Left colon (tissue), 2 donors: ENCODE data around the gene GJB4. TPM values are rescaled to one million over a fixed set of nuclear protein-coding genes. Genes with fewer than 3 reads are reported as not detected.
"Not testable (repeated sequence)": the region's sequence is repeated elsewhere in the genome, so short reads cannot be mapped to it uniquely, and the experiment has no call there.

Source experiments
- ATAC-seq: fragments of 200-7000 bp; cut with Tn5 transposase; one replicate; pipeline ENCODE4 v1.9.1; 2020; ENCODE audit warnings: mild to moderate bottlenecking, moderate library complexity
- DNase-seq, 2 donors: peaks; one replicate each; pipeline ENCODE4 v3.0.0-alpha.2; 2020
- intact Hi-C, 2 donors: fragments of 100-400 bp; cut with DNase I in 1 of 2; cut with micrococcal nuclease in 1 of 2; formaldehyde crosslinking; loops; one replicate each; pipeline versions ENCODE4 v1.11.2 to v1.14.0; 2022; cut with DNase I, micrococcal nuclease
- long read RNA-seq: library from polyadenylated mRNA; unstranded; transcript quantifications from one replicate; pipeline ENCODE4 v2.0.0, GENCODE V29; 2021
- total RNA-seq, 2 donors: library from RNA; stranded (reverse); fragmentation: NEBNext Ultra II Directional; extraction: Animal tissue kit (Norgen Biotek cat#: 25700); gene quantifications; one replicate each; pipeline ENCODE4 v1.2.1, GENCODE V29; 2021
- donor health status: DM: no; HTN: no; CAD: no.
- donor health status: DM: yes; HTN: yes; CAD: no.

GJB4 gene
- under 1 TPM in 1 of 2 donors, not detected in 1; 0.11 TPM for total RNA-seq
- long read RNA-seq, result 0 reads

DNA sequence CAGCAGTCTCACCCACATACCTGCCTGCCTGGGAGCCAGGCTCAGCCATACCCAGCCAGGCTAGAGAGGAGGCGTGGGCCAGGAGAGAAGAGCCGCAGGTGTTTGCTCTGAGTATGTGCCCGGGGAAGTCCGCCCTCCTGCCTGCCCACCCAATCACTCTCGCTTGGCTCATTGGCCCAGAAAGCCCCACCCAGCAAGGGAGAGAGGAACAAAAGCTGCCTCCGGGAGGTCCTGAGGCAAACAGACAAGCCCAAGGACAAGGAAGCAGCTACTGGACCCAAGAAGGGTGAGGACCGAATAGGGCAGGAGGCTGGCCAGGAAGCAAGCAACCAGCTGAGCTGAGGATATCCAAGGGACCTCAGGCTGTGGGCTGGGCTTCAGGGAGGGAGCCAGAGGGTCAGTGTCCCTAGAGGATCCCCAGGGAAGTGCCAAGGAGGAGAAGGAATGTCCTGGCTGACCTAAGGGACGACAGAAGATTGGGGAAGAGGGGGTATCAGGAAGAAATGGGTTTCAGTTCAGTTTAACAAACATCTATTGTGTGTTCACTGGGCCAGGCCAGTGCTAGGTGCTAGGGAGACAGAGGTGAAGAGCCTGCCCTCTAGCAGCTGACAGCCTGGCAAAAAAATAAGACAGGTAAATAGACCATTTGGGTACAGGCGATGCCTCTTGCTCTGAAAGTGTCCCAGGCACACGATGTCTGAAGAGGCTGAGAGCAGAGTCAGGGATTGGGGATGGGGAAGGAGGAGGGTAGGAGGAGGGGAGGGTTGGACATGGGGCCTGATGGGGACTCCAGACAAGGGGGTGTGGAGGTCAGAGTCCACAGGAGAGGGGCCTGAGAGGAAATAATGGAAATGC lies at the start of gene GJB4:
TSS of gene GJB4 (plus strand) at position 238 of the 855 bp plus-strand sequence. CDS start 1,515 bp downstream, outside the sequence.
- peak; percentile 73 for ATAC-seq
- DNase-seq, result no peak
- intact Hi-C loops, result no loop called here

DNA sequence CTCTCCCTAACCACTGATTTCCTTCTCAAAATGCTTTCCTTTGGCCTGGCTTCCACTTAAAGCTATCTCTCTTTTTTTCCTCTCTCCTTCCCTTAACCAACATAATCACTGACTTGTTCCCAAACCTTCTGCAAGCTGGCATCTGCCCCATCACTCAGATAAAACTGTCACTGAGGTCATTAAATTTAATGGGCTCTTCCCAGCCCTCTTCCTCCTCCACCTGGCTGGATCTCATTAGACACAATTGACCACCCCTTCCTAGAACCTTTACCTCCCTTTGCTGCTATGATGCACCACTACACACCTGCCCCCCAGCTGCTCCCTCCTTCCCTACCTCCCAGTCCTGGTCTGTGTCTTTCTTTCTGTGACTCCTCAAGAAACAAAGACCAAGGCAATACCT lies 48.7 kb upstream of the GJB4 start:
- intact Hi-C loops, result no loop called here

DNA sequence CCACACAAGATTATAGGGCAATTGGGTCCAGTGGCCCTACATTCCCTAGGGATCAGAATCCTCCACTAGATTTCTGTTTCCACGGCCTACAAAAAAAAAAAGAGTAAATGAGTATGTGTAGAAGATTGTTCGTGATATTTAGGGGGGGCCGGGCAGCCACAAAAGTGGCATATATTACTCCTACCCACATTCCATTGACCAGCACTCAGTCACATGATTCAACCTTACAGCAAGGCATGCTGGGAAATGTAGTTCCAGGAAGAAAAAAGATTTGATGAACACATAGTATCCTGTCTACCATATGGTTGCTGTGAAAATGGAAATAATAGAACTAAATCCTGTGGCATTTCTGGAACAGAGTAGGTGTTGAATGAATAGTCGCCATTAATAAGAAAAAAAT lies 48.1 kb upstream of the GJB4 start:
- DNase-seq (no peak), ATAC-seq (no peak)
- intact Hi-C loops, result no loop called here

More for the DNA sequence above, 48.7 kb upstream of the GJB4 start:
- ATAC-seq (no peak), DNase-seq (no peak)

DNA sequence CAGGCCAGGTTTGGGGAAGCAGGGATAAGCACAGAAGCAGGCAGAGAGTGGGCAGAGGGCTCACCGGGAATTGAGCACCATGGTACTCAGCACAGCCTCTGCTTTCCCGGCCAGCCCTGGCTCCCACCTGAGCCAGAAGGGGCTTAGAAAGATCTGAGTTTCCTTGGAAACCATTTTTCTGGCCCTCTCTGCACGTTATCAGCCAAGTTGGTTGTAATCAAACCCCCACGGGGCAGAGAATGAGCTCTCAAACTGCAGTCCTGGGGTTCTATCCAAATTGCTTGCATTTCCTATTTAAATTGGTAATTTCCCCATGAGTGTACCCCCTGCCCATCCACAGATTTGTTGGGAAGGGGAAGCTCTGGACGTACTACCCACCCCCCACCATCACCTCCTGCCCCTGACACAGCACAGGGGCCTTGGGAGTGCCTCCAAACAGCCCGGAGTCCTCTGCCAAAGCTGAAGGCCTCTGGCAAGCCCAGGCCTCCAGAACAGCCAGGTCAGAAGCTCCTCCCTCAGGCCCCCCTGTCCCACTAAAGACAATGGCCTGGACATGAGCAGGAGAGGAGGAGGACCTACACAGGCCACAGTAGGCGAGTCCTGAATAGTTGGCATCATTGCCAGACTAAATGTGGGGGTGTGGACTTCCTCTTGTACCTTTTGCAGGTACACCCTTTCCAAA lies 47.4 kb upstream of the GJB4 start:
- DNase-seq, result no peak
- ATAC-seq, result no peak
- intact Hi-C loops, result no loop called here

DNA sequence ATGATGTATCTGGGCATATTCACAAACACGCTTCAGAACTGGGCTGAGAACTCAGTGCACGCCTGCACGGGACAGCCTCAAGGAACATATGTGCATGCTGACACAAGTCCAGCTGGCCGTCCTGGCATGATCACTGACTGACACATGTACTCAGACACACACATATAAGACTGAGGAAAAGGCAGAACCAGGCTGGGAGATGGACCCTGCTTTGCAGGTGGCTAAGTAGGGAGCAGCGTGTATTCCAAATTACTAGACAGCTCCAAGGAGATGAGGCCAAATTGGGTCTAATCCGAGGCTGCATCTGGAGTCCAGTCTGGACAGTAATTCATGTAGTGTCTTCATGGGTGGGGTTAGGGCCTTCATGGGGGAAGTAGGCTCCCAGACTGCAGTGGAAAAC lies 46.1 kb upstream of the GJB4 start:
- intact Hi-C loops, result no loop called here
- DNase-seq, result no peak
- no peak for ATAC-seq

DNA sequence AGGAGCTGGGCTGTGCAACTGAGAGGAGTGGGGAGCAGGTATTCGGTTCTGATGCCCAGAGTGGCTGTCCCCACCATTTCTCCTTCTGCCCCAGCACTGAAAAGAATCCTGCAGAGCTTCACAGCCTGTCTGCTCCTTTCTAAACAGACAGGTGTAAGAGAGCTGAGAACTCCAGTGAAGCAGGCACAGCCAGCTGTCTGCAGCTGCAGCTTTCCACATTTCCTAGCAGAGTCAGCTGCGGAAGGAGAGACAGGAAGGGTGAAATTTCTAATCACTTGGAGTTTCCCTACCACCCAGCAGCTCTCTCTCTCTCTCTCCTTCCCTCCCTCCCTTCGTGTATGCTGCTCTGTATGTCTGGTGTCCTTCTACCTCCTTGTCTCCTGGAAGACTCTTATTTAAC lies 45.2 kb upstream of the GJB4 start:
- ATAC-seq (no peak), DNase-seq (no peak)
- intact Hi-C loops, result no loop called here

DNA sequence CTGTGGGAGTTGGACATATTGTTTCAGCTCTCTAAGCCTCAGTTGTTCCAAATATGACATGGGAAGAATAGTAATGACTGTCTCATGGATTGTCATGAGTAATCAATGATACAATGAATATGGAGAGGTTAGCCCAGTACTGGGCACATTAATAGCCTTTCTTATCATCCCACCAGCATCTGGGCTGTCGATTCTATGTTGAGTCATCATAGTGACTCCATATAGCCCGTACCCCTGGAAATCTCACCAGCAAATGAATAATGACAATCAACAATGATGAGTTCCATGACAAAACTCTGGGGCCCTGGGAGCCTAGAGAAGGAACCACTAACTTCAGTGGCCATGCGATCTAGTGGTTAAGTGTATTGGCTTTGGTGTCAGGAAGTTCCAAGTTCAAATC lies 44.4 kb upstream of the GJB4 start:
- intact Hi-C loops, result no loop called here
- no peak for ATAC-seq

DNA sequence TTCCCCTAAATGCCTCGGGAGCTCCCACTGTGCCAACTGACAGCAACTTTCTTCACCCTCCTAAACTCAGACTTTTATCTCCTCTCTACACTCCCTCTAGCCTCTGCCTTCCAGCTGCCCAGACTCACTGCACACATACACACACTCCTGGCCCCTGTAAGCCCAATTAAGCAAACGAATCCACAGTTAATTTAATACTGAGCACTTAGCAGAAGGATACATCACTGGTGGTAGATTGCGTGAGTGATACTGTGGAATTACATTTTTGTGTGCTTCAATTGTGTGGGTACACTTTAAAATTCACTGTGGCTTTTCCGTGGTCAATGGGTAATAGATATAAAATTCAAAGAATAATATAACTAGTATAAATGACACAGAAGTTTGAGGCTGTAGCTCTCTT lies 38.3 kb upstream of the GJB4 start:
- no peak for ATAC-seq
- intact Hi-C loops, result no loop called here
- no peak for DNase-seq

More for the DNA sequence above, 44.4 kb upstream of the GJB4 start:
- no peak for DNase-seq

DNA sequence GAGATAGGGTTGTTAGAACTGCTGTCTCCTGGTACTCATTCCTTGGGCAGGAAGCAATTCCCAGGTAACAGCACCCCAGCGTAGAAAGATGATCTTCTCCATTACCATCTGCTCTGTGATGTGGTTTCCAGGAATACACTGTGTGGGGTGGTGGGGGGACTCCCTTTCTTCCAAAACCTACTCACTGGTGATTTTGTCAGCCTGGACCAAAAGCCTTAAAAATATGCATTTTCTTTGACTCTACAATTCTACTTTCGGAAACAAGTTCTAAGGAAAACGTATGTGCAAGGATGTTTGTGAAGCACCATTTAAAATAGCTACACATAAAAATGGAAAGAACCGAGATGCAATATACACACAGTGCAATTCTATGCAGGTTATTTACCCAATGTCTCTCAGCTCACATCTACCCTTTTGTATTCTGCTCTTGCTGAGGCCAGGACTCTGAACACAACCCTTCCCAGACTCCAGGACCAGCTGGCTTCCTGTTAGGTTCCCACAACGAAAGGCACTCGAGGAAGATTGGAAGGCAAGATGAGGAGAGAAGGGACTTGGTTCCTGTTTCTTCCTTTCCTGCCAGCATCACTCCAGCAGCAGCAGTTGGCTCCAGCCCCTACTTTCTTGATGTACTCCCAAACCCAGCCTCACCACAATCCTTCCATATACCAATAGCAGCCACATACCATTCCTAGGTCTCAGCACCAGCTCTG lies 37.7 kb upstream of the GJB4 start:
- DNase-seq (no peak), ATAC-seq (no peak)
- intact Hi-C loops, result no loop called here

DNA sequence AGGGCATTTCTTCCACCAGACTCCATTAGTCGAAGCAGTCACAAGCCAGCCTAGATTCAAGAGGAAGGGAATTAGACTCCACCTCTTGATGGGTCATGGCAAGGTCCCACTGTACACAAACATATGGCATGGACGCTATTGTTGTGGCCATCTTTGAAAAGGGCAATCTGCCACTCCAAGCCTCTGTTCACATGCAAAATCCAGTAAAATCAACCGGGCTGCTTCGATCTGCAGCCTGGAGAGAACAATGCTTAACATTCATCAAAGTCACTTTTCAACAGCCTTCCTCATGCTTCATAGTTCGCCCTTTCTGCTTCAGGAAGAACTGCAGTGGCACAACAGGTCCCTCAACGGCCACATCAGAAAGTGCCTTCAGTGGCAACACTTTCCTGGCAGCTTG lies 32.7 kb upstream of the GJB4 start:
- ATAC-seq (no peak), DNase-seq (no peak)
- intact Hi-C loops, result no loop called here

DNA sequence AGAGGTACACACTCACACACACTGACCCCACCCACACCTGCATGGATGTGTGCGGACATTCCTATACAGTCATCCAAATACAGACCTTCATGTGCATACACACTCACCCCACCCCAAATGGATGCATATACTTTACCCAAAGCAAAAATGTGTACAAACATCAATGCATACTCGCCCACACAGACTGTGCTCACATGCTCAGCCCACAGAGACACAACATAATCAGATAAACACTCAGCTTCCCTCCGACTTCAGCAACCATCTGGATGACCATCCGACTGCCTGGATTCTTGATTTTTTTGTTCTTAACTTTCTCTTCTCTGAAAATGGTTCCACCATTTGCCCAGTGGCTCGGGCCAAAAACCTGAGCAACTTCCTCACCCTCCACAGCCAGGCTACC lies 29.1 kb upstream of the GJB4 start:
- ATAC-seq, result no peak
- intact Hi-C loops, result no loop called here
- DNase-seq, result no peak

DNA sequence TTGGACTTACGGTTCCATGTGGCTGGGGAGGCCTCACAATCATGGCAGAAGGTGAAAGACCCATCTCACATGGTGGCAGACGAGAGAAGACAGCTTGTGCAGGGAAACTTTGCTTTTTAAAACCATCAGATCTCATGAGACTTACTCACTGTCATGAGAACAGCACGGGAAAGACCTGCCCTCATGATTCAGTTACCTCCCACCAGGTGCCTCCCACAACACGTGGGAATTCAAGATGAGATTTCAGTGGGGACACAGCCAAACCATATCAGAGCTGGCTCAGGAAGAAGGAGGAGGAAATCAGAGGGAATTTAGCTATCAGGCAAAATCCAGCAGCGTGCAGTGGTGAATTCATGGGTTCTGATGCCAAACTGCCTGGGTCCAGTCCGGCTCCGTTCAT lies 26.7 kb upstream of the GJB4 start:
- intact Hi-C loops, DNase-seq, ATAC-seq: not testable (repeated sequence)

DNA sequence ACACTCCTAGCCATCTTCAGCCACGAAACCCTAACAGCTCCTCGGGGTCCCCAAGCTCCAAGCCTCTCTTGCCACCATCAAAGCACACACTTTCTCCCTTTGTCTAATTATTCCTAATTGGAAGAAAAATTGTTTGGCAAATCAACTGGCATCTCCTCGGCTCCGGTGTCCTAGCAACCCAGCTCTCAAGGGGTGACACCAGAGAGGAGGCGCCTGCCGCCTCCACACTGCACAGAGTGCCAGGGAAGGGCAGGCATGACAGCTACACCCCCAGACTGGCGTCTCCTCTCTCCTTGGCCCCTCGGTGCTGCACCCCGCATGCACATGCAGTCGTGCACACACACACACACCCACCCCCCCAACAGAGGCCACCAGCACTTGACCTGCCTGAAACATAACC lies 22.8 kb upstream of the GJB4 start:
- intact Hi-C loops, result no loop called here
- no peak for DNase-seq
- ATAC-seq, result no peak

DNA sequence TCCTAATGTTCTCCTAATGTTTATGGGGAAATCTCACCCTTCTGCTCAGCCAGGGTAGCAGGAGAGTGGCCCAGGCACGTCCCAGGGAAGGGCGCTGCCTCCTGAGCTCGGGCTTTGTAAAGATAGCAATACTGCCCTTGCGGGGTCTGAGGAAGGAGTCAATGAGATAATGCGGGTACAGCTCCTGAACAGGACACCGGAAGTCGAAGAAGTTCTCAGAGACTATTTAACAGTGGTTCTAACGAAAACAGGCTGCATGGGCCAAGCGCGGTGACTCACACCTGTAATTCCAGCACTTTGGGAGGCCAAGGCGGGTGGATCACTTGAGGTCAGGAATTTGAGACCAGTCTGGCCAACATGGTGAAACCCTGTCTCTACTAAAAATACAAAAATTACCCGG lies 22.3 kb upstream of the GJB4 start:
- intact Hi-C loops, ATAC-seq, DNase-seq: not testable (repeated sequence)

DNA sequence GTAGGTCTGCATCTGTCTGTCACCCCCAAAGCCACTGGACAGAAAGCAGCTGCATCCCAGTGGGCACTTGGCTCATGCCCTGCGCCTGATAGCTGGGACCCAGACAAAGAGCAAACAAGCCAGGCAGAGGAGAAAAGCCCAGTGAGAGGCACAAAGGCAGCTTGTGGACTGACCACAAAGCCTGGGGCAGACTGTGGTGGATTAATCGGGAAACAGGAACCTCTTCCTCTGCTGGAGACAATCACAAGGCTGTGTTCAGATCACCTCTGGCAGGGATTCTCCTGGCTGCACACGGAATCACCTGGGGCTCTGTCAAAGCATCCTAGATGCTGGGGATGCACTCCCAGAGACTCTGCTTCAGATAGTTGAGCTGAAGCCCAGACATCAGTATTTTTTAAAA lies 19.9 kb upstream of the GJB4 start:
- DNase-seq (no peak), ATAC-seq (no peak)
- intact Hi-C loops, result loop anchor here in 1 of 2 donors (5.0 kb wide), 1 partner anchor 1102 kb away; no protein-coding TSS in a partner anchor

DNA sequence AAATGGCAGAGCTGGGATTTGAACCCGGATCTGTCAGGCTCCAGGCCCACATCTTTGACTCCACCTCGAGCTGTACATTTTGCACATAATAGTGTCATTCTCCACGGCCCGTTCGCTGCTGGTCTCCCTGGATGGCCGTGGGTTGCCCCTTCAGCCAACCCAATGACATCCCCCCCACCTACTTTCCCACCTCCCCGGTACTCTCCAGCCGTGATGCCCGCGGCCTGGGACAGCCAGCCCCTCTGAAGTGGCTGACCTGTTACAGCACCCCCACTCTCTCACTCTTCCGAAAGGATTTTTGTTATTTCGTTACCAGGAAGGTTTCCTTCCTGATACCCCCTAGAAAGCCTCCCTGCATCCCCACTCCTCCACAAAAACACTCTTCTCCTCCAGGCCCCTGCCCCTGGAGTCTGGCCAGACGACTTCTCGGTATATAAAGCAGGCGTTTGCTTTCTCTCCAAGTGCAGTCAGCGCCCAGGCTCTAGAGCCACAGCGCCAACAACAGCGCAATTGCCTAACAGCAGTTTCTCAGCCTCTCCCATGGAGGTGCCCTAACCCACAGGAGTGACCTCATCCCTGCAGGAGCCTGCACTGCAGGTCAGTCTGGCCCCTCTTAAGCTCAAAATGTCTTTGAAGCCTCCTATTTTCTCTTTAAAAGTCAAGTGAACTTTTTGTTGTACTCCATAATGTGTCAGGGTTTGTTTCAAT lies 19.2 kb upstream of the GJB4 start:
- peak in 1 of 2 donors; percentile 21 for DNase-seq
- ATAC-seq, result peak; percentile 64
- intact Hi-C loops, result loop anchor here in 1 of 2 donors (5.0 kb wide), 1 partner anchor 1103 kb away; no protein-coding TSS in a partner anchor

DNA sequence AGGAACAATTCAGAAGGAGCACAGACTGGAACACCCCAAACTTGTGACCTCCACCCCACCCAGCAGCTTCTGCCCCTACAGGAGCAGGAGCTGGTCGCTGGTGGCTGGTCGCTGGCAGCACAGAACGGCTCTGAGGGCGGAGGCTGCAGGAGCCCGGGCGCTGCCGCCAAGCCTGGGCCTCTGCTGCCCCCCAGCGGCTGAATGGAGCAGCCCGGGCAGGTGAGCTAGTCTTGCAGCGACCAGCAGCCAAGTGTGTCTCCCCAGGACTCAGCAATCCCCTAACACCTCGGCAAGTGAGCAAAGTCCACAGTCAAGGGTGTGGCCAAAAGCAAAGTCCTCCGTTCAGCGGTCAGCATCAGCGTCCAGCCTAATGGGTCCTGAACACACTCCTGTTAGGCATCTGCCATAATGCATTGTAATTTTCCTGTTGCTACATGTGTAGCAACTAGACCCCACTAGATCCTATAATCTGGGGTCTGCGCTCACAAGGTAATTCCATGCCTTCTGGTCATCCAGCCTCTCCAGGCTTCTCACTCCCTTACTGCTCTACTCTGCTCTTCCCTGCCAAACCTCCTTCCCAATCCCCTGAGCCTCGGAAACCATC lies 16.8 kb upstream of the GJB4 start:
- peak; percentile 70 to 86 for DNase-seq
- ATAC-seq, result peak; percentile 89
- intact Hi-C loops, result loop anchor here in 1 of 2 donors (5.0 kb wide), 1 partner anchor 1105 kb away; no protein-coding TSS in a partner anchor

DNA sequence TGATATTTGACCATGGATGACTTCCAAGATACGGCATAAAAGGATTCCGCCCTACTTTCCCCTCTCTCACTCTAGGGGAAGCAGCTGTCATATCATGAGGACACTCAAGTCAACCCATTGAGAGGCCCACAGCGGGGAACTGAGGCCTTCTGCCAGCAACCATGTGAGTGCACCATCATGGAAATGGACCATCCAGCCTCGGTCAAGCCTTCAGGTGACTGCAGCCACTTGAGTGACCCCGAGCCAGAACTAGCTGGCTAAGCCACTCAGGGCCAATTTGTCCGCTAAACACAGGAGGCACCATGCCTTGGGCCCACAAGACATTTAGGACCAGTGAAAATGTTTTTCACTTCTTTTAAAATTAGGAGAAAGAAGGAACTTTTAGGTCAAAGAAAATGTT lies 15.8 kb upstream of the GJB4 start:
- no peak for DNase-seq
- no peak for ATAC-seq
- intact Hi-C loops, result loop anchor here in 1 of 2 donors (5.0 kb wide), 1 partner anchor 1106 kb away; no protein-coding TSS in a partner anchor
